ENCODE measurements around the gene SFN. TPM values are rescaled to one million over a fixed set of nuclear protein-coding genes. Genes with fewer than 3 reads are reported as not detected.

SFN gene
- total RNA-seq, 2 donors from 2014 or later, result 1.9 to 3.8 TPM

DNA sequence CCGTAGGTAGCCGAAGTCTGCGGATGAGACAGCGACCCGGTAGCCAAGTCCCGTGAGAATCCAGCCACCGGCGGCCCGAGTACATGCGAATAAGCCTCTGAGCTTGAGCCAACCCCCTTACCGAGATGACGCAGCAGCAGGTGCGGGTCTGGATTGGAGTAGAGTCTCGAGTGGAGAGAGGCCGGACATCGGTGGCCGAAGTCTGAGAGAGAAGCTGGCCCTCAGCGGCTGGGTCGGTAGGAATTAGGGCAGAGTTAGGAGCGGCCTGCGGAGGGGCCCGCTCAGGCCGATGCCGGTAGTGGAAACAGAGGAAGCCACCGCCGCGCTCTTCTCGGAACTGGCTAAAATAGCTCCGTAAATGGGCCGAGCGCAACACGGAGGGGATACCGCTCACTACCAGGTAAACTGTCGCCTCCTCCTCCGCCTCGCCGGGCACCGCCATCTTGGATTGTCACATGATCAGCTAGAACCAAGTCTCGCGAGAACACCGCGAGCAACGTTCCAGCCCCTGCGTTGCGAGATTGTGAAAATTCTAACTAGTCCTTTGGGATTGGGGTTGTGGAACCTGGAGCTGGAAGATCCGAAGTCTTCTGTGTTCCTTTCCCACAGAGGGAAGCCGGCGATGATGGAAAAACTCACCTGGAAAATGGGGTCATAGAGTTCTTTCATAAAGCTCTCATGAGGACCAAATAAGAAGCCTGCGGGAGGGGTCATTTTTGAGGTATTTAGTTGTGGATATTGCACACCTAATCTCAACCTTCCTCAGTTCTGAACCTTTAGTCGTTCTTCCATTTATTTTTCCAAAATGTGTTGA is 37.3 kb downstream of the SFN start, which contains the start of gene GPATCH3:
Gene GPATCH3 (minus strand): TSS at position 467 of the 814 bp plus-strand sequence. CDS start 25 bp downstream, at position 442.
- Histone ChIP-seq H3K4me1 (ENCODE audit: control insufficient read depth in 1 of 2, low read depth in 2 of 2) (peaks cover 8 to 23% of the 10 kb centered on the region in 2 donors), H3K27ac (peak within 1 kb of the TSS; percentile 78 to 83), H3K4me3 (peak within 1 kb of the TSS; percentile 100), H3K36me3 (peaks cover 14% of the 10 kb centered on the region), H3K27me3 (replicated peaks; ENCODE audit: insufficient read depth) (no peaks in the 10 kb centered on the region), H3K9me3 (no peaks in the 10 kb centered on the region)
- ATAC-seq (ENCODE audit: insufficient number of reproducible peaks, low FRiP score, low read depth) (peak; percentile 71), DNase-seq (ENCODE audit: low spot score) (peak; percentile 89)
- TF ChIP-seq, protein P1, sequence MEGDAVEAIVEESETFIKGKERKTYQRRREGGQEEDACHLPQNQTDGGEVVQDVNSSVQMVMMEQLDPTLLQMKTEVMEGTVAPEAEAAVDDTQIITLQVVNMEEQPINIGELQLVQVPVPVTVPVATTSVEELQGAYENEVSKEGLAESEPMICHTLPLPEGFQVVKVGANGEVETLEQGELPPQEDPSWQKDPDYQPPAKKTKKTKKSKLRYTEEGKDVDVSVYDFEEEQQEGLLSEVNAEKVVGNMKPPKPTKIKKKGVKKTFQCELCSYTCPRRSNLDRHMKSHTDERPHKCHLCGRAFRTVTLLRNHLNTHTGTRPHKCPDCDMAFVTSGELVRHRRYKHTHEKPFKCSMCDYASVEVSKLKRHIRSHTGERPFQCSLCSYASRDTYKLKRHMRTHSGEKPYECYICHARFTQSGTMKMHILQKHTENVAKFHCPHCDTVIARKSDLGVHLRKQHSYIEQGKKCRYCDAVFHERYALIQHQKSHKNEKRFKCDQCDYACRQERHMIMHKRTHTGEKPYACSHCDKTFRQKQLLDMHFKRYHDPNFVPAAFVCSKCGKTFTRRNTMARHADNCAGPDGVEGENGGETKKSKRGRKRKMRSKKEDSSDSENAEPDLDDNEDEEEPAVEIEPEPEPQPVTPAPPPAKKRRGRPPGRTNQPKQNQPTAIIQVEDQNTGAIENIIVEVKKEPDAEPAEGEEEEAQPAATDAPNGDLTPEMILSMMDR (IDR thresholded peaks at IDR 0.05), result no peak

- ATAC-seq (ENCODE audit: insufficient number of reproducible peaks, low FRiP score, low read depth) (no peak), DNase-seq (ENCODE audit: low spot score) (no peak)
- H3K9me3 ChIP-seq, result no peaks in the 10 kb centered on the region
- H3K36me3 ChIP-seq, result peaks cover 6% of the 10 kb centered on the region
- peak overlapping the region; percentile 78 to 83 for H3K27ac ChIP-seq
- H3K4me3 ChIP-seq, result peak overlapping the region; percentile 100
- peaks cover 8 to 23% of the 10 kb centered on the region in 2 donors for H3K4me1 ChIP-seq (ENCODE audit: control insufficient read depth in 1 of 2, low read depth in 2 of 2)
- H3K27me3 ChIP-seq (replicated peaks; ENCODE audit: insufficient read depth), result no peaks in the 10 kb centered on the region
- TF ChIP-seq, protein P1 (IDR thresholded peaks at IDR 0.05), result no peak
These were observed 38.0 kb downstream of the SFN start for GRCh38 chr1:26900815-26901511.

DNA sequence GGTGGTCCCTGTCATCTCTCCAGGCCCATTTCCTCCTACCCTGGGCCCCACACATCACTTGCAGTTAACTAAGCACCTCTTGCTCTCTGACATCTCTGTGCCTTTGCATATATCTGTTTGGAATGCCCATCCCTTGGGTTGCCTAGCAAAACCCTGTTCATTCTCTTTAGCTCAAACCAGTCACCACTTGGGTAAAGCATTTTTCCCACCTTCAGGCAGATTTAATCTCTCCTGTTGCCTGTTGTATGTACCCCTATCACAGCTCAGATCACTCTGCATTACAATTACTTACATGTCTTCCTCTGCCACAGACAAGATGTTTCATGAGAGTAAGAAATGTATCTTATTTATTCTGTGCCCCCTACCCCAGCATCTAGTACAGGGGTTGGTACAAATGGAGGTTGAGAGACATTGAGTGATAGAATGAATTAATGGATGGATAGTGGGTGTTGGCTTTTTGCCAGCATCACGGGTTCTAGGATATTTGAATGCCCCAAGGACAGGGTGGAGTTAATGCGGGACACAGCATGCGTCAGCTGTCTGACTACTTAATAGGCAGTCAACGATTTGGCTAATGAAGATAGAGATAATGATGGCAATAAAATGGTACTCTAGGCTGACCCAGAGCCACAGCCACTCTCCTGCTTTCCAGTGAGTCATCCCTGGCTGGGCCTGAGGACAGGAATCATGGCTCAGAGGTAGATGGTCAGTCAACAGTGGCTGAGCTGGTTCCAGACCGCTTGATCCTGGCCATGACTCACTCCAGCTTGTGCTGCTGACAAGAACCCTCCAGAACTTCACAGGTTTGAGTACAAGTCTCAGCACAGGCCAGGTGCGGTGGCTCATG is 44.3 kb downstream of the SFN start:
- no peak for DNase-seq (ENCODE audit: low spot score)
- Histone ChIP-seq H3K4me1 (ENCODE audit: control insufficient read depth in 1 of 2, low read depth in 2 of 2) (no peaks in the 10 kb centered on the region), H3K4me3 (no peak overlapping the region), H3K9me3 (no peaks in the 10 kb centered on the region), H3K27me3 (replicated peaks; ENCODE audit: insufficient read depth) (no peaks in the 10 kb centered on the region), H3K36me3 (no peaks in the 10 kb centered on the region), H3K27ac (no peak overlapping the region)
- TF ChIP-seq, protein P1 (IDR thresholded peaks at IDR 0.05), result no peak
- no peak for ATAC-seq (ENCODE audit: insufficient number of reproducible peaks, low FRiP score, low read depth)

DNA sequence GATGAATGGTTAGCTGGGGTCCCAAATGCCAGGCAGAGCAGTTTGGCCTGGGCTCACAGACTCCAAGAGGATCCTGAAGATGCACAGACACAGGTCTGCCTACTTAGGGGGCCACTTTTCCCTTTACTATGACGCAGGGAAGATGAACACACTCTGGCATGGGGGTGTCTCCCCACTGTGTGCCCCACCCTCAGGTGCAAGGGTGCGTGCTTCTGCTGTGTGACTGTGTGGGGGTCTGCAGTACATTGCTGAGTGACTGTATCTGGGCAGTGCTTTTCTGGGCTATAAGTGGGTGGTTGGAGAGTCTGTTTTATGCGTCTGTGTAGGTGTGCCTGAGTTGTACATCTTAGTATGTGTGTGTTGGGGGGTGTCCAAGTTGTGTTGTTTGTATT is 47.0 kb downstream of the SFN start:
- H3K27ac ChIP-seq, result no peak overlapping the region
- H3K27me3 ChIP-seq (replicated peaks; ENCODE audit: insufficient read depth), result no peaks in the 10 kb centered on the region
- DNase-seq (ENCODE audit: low spot score) (no peak), ATAC-seq (ENCODE audit: insufficient number of reproducible peaks, low FRiP score, low read depth) (no peak)
- no peaks in the 10 kb centered on the region for H3K4me1 ChIP-seq (ENCODE audit: control insufficient read depth in 1 of 2, low read depth in 2 of 2)
- H3K4me3 ChIP-seq, result no peak overlapping the region
- TF ChIP-seq, protein P1 (IDR thresholded peaks at IDR 0.05), result no peak
- no peaks in the 10 kb centered on the region for H3K9me3 ChIP-seq
- H3K36me3 ChIP-seq, result no peaks in the 10 kb centered on the region
